SK-N-SH treated with all-trans-retinoic acid at 6 μM for 48 hours (cell line): Measurements from ENCODE around the gene RALGAPB.

Experiments
- ATAC-seq: fragments of 200-7000 bp; cut with Tn5 transposase; 3 replicates; pipeline ENCODE4 v1.9.1; 2020; ENCODE audit warnings: mild to moderate bottlenecking, moderate library complexity
- ARNTL ChIP-seq: fragments of 450-650 bp; formaldehyde crosslinking; IDR thresholded peaks from 2 replicates; pipeline ENCODE4 v1.5.0; 2020; ENCODE audit warnings: low read depth, mild to moderate bottlenecking, moderate library complexity, borderline replicate concordance
- BACH2 ChIP-seq: fragments of 250-450 bp; sonication (Bioruptor Pico); IDR thresholded peaks from 2 replicates; pipeline ENCODE4 v1.9.0; 2021; ENCODE audit warnings: mild to moderate bottlenecking, borderline replicate concordance
- CSDC2 ChIP-seq: fragments of 250-450 bp; sonication (Bioruptor Pico); IDR thresholded peaks from 2 replicates; pipeline ENCODE4 v1.5.0; 2020; ENCODE audit warnings: mild to moderate bottlenecking, moderate library complexity
- ESRRG ChIP-seq: fragments of 250-450 bp; sonication (Bioruptor Pico); IDR thresholded peaks from 2 replicates; pipeline ENCODE4 v1.6.1; 2021; ENCODE audit warnings: mild to moderate bottlenecking
- GLIS3 ChIP-seq: fragments of 250-450 bp; sonication (Bioruptor Pico); IDR thresholded peaks from 2 replicates; pipeline ENCODE4 v1.5.0; 2020; ENCODE audit warnings: mild to moderate bottlenecking, moderate library complexity
- ISL1 ChIP-seq: fragments of 250-450 bp; sonication (Bioruptor Pico); IDR thresholded peaks from 2 replicates; pipeline ENCODE4 v2.1.2; 2022; ENCODE audit warnings: mild to moderate bottlenecking, moderate library complexity
- OSR1 ChIP-seq: fragments of 250-450 bp; sonication (Bioruptor Pico); IDR thresholded peaks from 2 replicates; pipeline ENCODE4 v1.8.0; 2022; ENCODE audit warnings: moderate library complexity, mild to moderate bottlenecking, inconsistent platforms
- PATZ1 ChIP-seq: fragments of 250-450 bp; sonication (Bioruptor Pico); IDR thresholded peaks from 2 replicates; pipeline ENCODE4 v1.8.0; 2020; ENCODE audit warnings: mild to moderate bottlenecking, moderate library complexity, borderline replicate concordance
- POU6F1 ChIP-seq: fragments of 250-450 bp; sonication (Bioruptor Pico); IDR thresholded peaks from 2 replicates; pipeline ENCODE4 v1.8.0; 2021; ENCODE audit warnings: low read depth, mild to moderate bottlenecking, moderate library complexity, borderline replicate concordance
- PPARA ChIP-seq: fragments of 250-450 bp; sonication (Bioruptor Pico); IDR thresholded peaks from 2 replicates; pipeline ENCODE4 v1.5.0; 2020; ENCODE audit warnings: mild to moderate bottlenecking, borderline replicate concordance
- RARB ChIP-seq: fragments of 250-450 bp; sonication (Bioruptor Pico); IDR thresholded peaks from 2 replicates; pipeline ENCODE4 v1.8.0; 2021; ENCODE audit warnings: mild to moderate bottlenecking, moderate library complexity
- SNAI2 ChIP-seq: fragments of 250-450 bp; sonication (Bioruptor Pico); IDR thresholded peaks from 2 replicates; pipeline ENCODE4 v1.5.0; 2020; ENCODE audit warnings: mild to moderate bottlenecking, moderate library complexity
- TCF4 ChIP-seq: fragments of 250-450 bp; sonication (Bioruptor Pico); IDR thresholded peaks from 2 replicates; pipeline ENCODE4 v1.8.0; 2021; ENCODE audit warnings: mild to moderate bottlenecking, moderate library complexity, borderline replicate concordance
- TOX ChIP-seq: fragments of 250-450 bp; sonication (Bioruptor Pico); IDR thresholded peaks from 2 replicates; pipeline ENCODE4 v1.8.0; 2021; ENCODE audit warnings: mild to moderate bottlenecking, moderate library complexity, borderline replicate concordance
- ZC3H10 ChIP-seq: fragments of 250-450 bp; sonication (Bioruptor Pico); IDR thresholded peaks from 2 replicates; pipeline ENCODE4 v1.5.1; 2021; ENCODE audit warnings: mild to moderate bottlenecking, moderate library complexity
- ZFP30 ChIP-seq: fragments of 450-650 bp; formaldehyde crosslinking; IDR thresholded peaks from 2 replicates; pipeline ENCODE4 v1.5.0; 2022; ENCODE audit warnings: mild to moderate bottlenecking, moderate library complexity
- ZNF565 ChIP-seq: fragments of 450-650 bp; formaldehyde crosslinking; conservative IDR thresholded peaks from 2 replicates; pipeline ENCODE4 v1.5.0; 2020; ENCODE audit warnings: low read depth, mild to moderate bottlenecking, moderate library complexity
- ZNF70 ChIP-seq: fragments of 450-650 bp; formaldehyde crosslinking; IDR thresholded peaks from 2 replicates; pipeline ENCODE4 v1.5.0; 2020; ENCODE audit warnings: mild to moderate bottlenecking, moderate library complexity
- ZNF8 ChIP-seq: fragments of 450-650 bp; formaldehyde crosslinking; IDR thresholded peaks from 2 replicates; pipeline ENCODE4 v1.5.0; 2020; ENCODE audit warnings: mild to moderate bottlenecking, moderate library complexity
- TF ChIP-seq, protein P1 (sequence below): fragments of 250-450 bp; sonication (Bioruptor Pico); IDR thresholded peaks from 2 replicates; pipeline ENCODE4 v1.5.1; 2020; ENCODE audit warnings: low read depth, mild to moderate bottlenecking, moderate library complexity
- TF ChIP-seq, protein P2 (sequence below): fragments of 250-450 bp; sonication (Bioruptor Pico); IDR thresholded peaks from 2 replicates; pipeline ENCODE4 v1.5.0; 2020; ENCODE audit warnings: mild to moderate bottlenecking, moderate library complexity
- TF ChIP-seq, protein P3 (sequence below): fragments of 250-450 bp; sonication (Bioruptor Pico); IDR thresholded peaks from 2 replicates; pipeline ENCODE4 v1.5.1; 2021; ENCODE audit warnings: mild to moderate bottlenecking, moderate library complexity

RALGAPB gene

DNA sequence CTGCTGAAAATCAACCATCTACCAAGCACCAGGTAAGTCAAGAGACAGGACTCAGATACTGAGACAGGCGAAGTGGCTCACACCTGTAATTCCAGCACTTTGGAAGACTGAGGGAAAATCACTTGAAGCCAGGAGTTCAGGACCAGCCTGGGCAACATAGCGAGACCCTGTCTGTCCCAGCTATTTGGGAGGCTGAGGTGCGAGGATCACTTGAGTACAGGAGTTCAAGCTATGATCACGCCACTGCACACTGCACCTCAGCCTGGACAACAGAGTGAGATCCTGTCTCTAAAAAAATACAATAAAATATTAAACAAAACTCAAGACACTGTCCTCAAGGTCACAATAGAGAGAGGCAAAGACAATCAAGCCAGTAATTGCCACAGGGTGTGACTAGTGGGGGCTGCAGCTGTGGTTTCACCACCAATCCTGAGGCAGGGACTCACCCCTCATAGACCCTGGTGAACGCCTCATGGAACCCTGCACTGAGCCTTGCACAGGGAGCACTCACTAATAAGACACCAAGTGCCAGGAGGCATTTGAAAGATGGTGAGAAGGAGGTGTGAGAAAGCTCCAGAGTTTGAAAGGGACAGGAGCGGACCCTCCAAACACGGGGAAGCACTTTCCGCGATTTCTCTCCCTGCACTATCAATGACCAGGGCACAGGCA is 39.2 kb upstream of the RALGAPB start:
- TF ChIP-seq PPARA (CRISPR knock-in tag) (no peak), OSR1 (CRISPR knock-in tag) (no peak), BACH2 (CRISPR knock-in tag) (no peak), RARB (CRISPR knock-in tag) (no peak), ZC3H10 (CRISPR knock-in tag) (no peak), SNAI2 (CRISPR knock-in tag) (no peak), ESRRG (no peak), POU6F1 (CRISPR knock-in tag) (no peak), ZNF8 (CRISPR knock-in tag) (no peak), PATZ1 (no peak), ISL1 (CRISPR knock-in tag) (no peak), ARNTL (CRISPR knock-in tag) (no peak), CSDC2 (CRISPR knock-in tag) (no peak), TCF4 (no peak), GLIS3 (CRISPR knock-in tag) (no peak)
- TF ChIP-seq, protein P1, sequence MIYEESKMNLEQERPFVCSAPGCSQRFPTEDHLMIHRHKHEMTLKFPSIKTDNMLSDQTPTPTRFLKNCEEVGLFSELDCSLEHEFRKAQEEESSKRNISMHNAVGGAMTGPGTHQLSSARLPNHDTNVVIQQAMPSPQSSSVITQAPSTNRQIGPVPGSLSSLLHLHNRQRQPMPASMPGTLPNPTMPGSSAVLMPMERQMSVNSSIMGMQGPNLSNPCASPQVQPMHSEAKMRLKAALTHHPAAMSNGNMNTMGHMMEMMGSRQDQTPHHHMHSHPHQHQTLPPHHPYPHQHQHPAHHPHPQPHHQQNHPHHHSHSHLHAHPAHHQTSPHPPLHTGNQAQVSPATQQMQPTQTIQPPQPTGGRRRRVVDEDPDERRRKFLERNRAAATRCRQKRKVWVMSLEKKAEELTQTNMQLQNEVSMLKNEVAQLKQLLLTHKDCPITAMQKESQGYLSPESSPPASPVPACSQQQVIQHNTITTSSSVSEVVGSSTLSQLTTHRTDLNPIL = no peak
- TF ChIP-seq, protein P2, sequence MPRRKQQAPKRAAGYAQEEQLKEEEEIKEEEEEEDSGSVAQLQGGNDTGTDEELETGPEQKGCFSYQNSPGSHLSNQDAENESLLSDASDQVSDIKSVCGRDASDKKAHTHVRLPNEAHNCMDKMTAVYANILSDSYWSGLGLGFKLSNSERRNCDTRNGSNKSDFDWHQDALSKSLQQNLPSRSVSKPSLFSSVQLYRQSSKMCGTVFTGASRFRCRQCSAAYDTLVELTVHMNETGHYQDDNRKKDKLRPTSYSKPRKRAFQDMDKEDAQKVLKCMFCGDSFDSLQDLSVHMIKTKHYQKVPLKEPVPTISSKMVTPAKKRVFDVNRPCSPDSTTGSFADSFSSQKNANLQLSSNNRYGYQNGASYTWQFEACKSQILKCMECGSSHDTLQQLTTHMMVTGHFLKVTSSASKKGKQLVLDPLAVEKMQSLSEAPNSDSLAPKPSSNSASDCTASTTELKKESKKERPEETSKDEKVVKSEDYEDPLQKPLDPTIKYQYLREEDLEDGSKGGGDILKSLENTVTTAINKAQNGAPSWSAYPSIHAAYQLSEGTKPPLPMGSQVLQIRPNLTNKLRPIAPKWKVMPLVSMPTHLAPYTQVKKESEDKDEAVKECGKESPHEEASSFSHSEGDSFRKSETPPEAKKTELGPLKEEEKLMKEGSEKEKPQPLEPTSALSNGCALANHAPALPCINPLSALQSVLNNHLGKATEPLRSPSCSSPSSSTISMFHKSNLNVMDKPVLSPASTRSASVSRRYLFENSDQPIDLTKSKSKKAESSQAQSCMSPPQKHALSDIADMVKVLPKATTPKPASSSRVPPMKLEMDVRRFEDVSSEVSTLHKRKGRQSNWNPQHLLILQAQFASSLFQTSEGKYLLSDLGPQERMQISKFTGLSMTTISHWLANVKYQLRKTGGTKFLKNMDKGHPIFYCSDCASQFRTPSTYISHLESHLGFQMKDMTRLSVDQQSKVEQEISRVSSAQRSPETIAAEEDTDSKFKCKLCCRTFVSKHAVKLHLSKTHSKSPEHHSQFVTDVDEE (CRISPR knock-in tag) = no peak
- no peak for ATAC-seq

- peak; percentile 51 for ATAC-seq
These were observed 38.3 kb upstream of the RALGAPB start for GRCh38 chr20:38434301-38434741.

More at GRCh38 chr20:38434301-38434741, 38.3 kb upstream of the RALGAPB start:
- TF ChIP-seq CSDC2 (CRISPR knock-in tag) (no peak), BACH2 (CRISPR knock-in tag) (no peak), PATZ1 (no peak), RARB (CRISPR knock-in tag) (no peak), ZNF70 (CRISPR knock-in tag) (no peak), TCF4 (no peak), ZFP30 (CRISPR knock-in tag) (no peak), ZNF565 (CRISPR knock-in tag) (no peak), TOX (CRISPR knock-in tag) (no peak)
- TF ChIP-seq, protein P1 = no peak
- TF ChIP-seq, protein P3, sequence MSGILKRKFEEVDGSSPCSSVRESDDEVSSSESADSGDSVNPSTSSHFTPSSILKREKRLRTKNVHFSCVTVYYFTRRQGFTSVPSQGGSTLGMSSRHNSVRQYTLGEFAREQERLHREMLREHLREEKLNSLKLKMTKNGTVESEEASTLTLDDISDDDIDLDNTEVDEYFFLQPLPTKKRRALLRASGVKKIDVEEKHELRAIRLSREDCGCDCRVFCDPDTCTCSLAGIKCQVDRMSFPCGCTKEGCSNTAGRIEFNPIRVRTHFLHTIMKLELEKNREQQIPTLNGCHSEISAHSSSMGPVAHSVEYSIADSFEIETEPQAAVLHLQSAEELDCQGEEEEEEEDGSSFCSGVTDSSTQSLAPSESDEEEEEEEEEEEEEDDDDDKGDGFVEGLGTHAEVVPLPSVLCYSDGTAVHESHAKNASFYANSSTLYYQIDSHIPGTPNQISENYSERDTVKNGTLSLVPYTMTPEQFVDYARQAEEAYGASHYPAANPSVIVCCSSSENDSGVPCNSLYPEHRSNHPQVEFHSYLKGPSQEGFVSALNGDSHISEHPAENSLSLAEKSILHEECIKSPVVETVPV = no peak
- TF ChIP-seq, protein P2 (CRISPR knock-in tag) = no peak
